Naive thymus-derived CD4-positive, alpha-beta T cell (primary cell): ENCODE measurements around the gene SOX4. TPM values are rescaled to one million over a fixed set of nuclear protein-coding genes. Genes with fewer than 3 reads are reported as not detected.
"Not testable (repeated sequence)": the region's sequence is repeated elsewhere in the genome, so short reads cannot be mapped to it uniquely, and the experiment has no call there.

ENCODE experiments used
- ATAC-seq: fragments of 150-1000 bp; cut with Tn5 transposase; 2 replicates; pipeline ENCODE4 v1.10.0; 2021; ENCODE audit warnings: mild to moderate bottlenecking, moderate library complexity
- CTCF ChIA-PET: fragments of 350-600 bp; sonication (Branson Sonifier 250); formaldehyde crosslinking; loops from one replicate; lab custom pipeline; 2021; ENCODE audit warnings: antibody characterized with exemption; lab: Charles Lee
- POLR2A ChIA-PET: fragments of 350-600 bp; sonication (Branson Sonifier 250); formaldehyde crosslinking; loops from one replicate; lab custom pipeline; 2021; ENCODE audit warnings: antibody characterized with exemption, inconsistent platforms; lab: Charles Lee
- DNase-seq, 9 donors: peaks; one replicate each; pipeline versions ENCODE4 v3.0.0 to v3.0.0-alpha.2; 2020 to 2022; ENCODE audit warnings: mixed read lengths in 1 of 9
- H3K27ac ChIP-seq: one replicate; pipeline ENCODE4 v1.7.0; 2013; ENCODE audit warnings: mild to moderate bottlenecking, low read depth, low read length, moderate library complexity
- H3K27me3 ChIP-seq, 2 donors: one replicate each; pipeline ENCODE4 v1.7.0; 2013; ENCODE audit warnings: low read length in 2 of 2, mild to moderate bottlenecking in 2 of 2, moderate library complexity in 2 of 2; ENCODE audit not compliant: control insufficient read depth in 2 of 2, insufficient read depth in 2 of 2
- H3K36me3 ChIP-seq, 3 experiments: 1 replicate in 2 of 3; 2 replicates in 1 of 3; pipeline ENCODE4 v1.7.0; 2013; ENCODE audit warnings: low read length in 3 of 3, mild to moderate bottlenecking in 3 of 3, moderate library complexity in 1 of 3; ENCODE audit not compliant: insufficient read depth in 3 of 3, control insufficient read depth in 2 of 3
- H3K4me1 ChIP-seq, 2 donors: one replicate each; pipeline ENCODE4 v1.7.0; 2013; ENCODE audit warnings: low read length in 2 of 2, mild to moderate bottlenecking in 2 of 2, moderate library complexity in 1 of 2; ENCODE audit not compliant: control insufficient read depth in 2 of 2, insufficient read depth in 2 of 2
- H3K4me3 ChIP-seq: 2 replicates; pipeline ENCODE4 v1.7.0; 2013; ENCODE audit warnings: mild to moderate bottlenecking, low read length
- H3K9me3 ChIP-seq, 3 experiments: 1 replicate in 2 of 3; 2 replicates in 1 of 3; pipeline ENCODE4 v1.7.0; 2013; ENCODE audit warnings: low read length in 3 of 3; ENCODE audit not compliant: control insufficient read depth in 2 of 3
- H3K27ac Mint-ChIP-seq, 9 donors: one replicate each; pipeline ENCODE4 v1.8.0; 2020 to 2022; ENCODE audit warnings: mixed read lengths in 9 of 9, mild to moderate bottlenecking in 8 of 9, moderate library complexity in 5 of 9, inconsistent platforms in 2 of 9
- H3K27me3 Mint-ChIP-seq, 5 donors: one replicate each; pipeline ENCODE4 v1.8.0; 2021 to 2022; ENCODE audit warnings: mixed read lengths in 5 of 5, mild to moderate bottlenecking in 1 of 5
- H3K36me3 Mint-ChIP-seq, 5 donors: one replicate each; pipeline ENCODE4 v1.8.0; 2020 to 2022; ENCODE audit warnings: mixed read lengths in 5 of 5, mild to moderate bottlenecking in 3 of 5, inconsistent platforms in 1 of 5
- H3K4me1 Mint-ChIP-seq, 7 donors: one replicate each; pipeline ENCODE4 v1.8.0; 2020 to 2022; ENCODE audit warnings: mixed read lengths in 7 of 7, mild to moderate bottlenecking in 3 of 7, inconsistent platforms in 1 of 7
- H3K4me3 Mint-ChIP-seq, 10 donors: one replicate each; pipeline ENCODE4 v1.8.0; 2020 to 2022; ENCODE audit warnings: mild to moderate bottlenecking in 10 of 10, mixed read lengths in 10 of 10, moderate library complexity in 6 of 10, inconsistent platforms in 2 of 10
- H3K9me3 Mint-ChIP-seq, 11 donors: one replicate each; pipeline ENCODE4 v1.8.0; 2020 to 2022; ENCODE audit warnings: mixed read lengths in 11 of 11, mild to moderate bottlenecking in 4 of 11, inconsistent platforms in 1 of 11, moderate library complexity in 1 of 11
- intact Hi-C, 2 donors: fragments of 100-400 bp; cut with micrococcal nuclease; formaldehyde crosslinking; loops; one replicate each; pipeline ENCODE4 v1.15.1; 2023
- polyA plus RNA-seq, 2 donors: library from polyadenylated mRNA; unstranded; fragments of 300-500 nt; fragmentation: Illumina TruSeq; gene quantifications; one replicate each; pipeline ENCODE4 v1.2.3, GENCODE V29; 2021
- total RNA-seq, 6 experiments: library from RNA in 5 of 6; stranded (reverse) in 5 of 6; gene quantifications; 1 replicate in 5 of 6; 2 replicates in 1 of 6; pipeline ENCODE4 v1.2.3 and lab custom pipeline; 2021 to 2026

Gene SOX4
- total RNA-seq (10 to 100 TPM in 1 of 5 experiments, 1 to 10 TPM in 3, under 1 TPM in 1; 0.73 to 11.0 (median 1.4) TPM), polyA plus RNA-seq (1 to 10 TPM; 1.0 to 1.5 TPM), total RNA-seq (lab: John Stamatoyannopoulos, UW) (44.4 reads per million, percentile 68 among the genes with 10 or more reads in this experiment)

- POLR2A ChIA-PET: no interaction called here
- H3K27me3 ChIP-seq: peaks cover 10 to 28% of the 10 kb centered on the region in 2 donors
- peaks cover 0 to 4% (median 0%) of the 10 kb centered on the region in 11 donors for H3K9me3 Mint-ChIP-seq
- H3K4me3 Mint-ChIP-seq: peak within 1 kb of the TSS in 6 of 10 donors; percentile 89 to 93 (median 92)
- peaks cover 0 to 1% (median 0%) of the 10 kb centered on the region in 3 experiments for H3K36me3 ChIP-seq
- H3K27ac ChIP-seq: peak within 1 kb of the TSS; percentile 41
- H3K9me3 ChIP-seq: no peaks in the 10 kb centered on the region
- peak; percentile 27 to 80 (median 65) for DNase-seq
- ATAC-seq: peak; percentile 78
- peaks cover 40 to 51% (median 45%) of the 10 kb centered on the region in 5 donors for H3K27me3 Mint-ChIP-seq
- H3K36me3 Mint-ChIP-seq: peaks cover 0 to 3% (median 0%) of the 10 kb centered on the region in 5 donors
- intact Hi-C loops: loop anchor here in 1 of 2 donors (5.0 kb wide), 1 partner anchor 1381 kb away; the partner anchor contains the start of gene MBOAT1
- H3K27ac Mint-ChIP-seq: peak within 1 kb of the TSS in 6 of 9 donors; percentile 43 to 87 (median 80)
- peaks cover 18 to 21% of the 10 kb centered on the region in 2 donors for H3K4me1 ChIP-seq
- CTCF ChIA-PET: interaction anchor here (0.6 kb wide), 1 partner anchor 1062 kb away, joined by 5 read pairs; no protein-coding TSS in a partner anchor
- H3K4me3 ChIP-seq: peak within 1 kb of the TSS; percentile 59
- H3K4me1 Mint-ChIP-seq: peaks cover 12 to 31% (median 27%) of the 10 kb centered on the region in 7 donors
Observed at GRCh38 chr6:21593412-21593926, at the start of gene SOX4. TSS of gene SOX4 (plus strand) at chr6:21593751. CDS start at chr6:21594535, 784 bp downstream.

- H3K36me3 ChIP-seq, H3K4me1 Mint-ChIP-seq, CTCF ChIA-PET, H3K27me3 ChIP-seq, intact Hi-C loops, H3K4me3 ChIP-seq, POLR2A ChIA-PET, H3K4me3 Mint-ChIP-seq, H3K27ac Mint-ChIP-seq, H3K27me3 Mint-ChIP-seq, H3K27ac ChIP-seq, H3K4me1 ChIP-seq, ATAC-seq, H3K36me3 Mint-ChIP-seq, DNase-seq: not testable (repeated sequence)
- peaks cover 3 to 18% (median 12%) of the 10 kb centered on the region in 11 donors for H3K9me3 Mint-ChIP-seq
- H3K9me3 ChIP-seq: peaks cover 0 to 16% (median 0%) of the 10 kb centered on the region in 3 experiments
Observed at GRCh38 chr6:21552286-21552685, 41.3 kb upstream of the SOX4 start.

DNA sequence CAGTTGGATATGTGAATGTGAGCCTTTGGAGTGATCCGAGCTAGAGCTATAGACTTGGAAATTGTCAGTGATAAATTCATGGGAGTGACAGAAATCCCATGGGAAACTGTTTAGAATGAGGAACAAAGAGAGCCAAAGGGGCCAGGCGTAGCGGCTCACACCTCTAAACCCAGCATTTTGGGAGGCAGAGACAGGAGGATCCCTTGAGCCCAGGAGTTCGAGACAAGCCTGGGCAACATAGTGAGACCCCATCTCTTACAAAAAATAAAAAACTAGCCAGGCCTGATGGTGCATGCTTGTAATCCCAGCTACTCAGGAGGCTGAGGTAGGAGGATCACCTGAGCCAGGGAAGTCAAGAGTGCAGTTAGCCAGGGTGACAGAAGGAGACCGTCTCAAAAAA lies 39.3 kb upstream of the SOX4 start:
- Mint-ChIP-seq H3K27me3 (peaks cover 0 to 6% (median 5%) of the 10 kb centered on the region in 5 donors), H3K4me1 (no peaks in the 10 kb centered on the region), H3K4me3 (no peak overlapping the region), H3K36me3 (no peaks in the 10 kb centered on the region), H3K27ac (no peak overlapping the region), H3K9me3 (peaks cover 0 to 13% (median 2%) of the 10 kb centered on the region in 11 donors)
- no peaks in the 10 kb centered on the region for H3K36me3 ChIP-seq
- peaks cover 0 to 11% (median 0%) of the 10 kb centered on the region in 3 experiments for H3K9me3 ChIP-seq
- POLR2A ChIA-PET: no interaction called here
- no peak overlapping the region for H3K27ac ChIP-seq
- intact Hi-C loops: no loop called here
- H3K4me1 ChIP-seq: no peaks in the 10 kb centered on the region
- CTCF ChIA-PET: no interaction called here
- no peak overlapping the region for H3K4me3 ChIP-seq
- DNase-seq: no peak
- ATAC-seq: no peak
- H3K27me3 ChIP-seq: no peaks in the 10 kb centered on the region

DNA sequence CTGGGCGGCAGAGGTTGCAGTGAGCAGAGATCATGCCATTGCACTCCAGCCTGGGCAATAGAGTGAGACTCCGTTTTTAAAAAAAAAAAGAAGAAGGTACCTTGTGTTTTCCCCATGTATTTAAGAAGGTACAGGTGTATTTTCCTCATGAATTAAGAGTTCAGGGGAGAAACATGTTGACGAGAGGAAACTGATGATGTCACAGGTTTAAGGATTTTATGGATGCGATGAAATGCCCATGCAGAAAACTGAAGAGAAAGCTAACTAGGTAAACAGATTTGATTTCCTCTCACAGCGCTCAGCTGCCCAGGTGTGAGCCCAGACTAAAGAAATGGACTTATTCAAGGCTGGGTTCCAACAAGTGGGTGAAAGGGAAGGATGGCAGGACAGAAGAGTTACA lies 38.4 kb upstream of the SOX4 start:
- POLR2A ChIA-PET: no interaction called here
- Histone ChIP-seq H3K27ac (no peak overlapping the region), H3K4me3 (no peak overlapping the region), H3K4me1 (no peaks in the 10 kb centered on the region), H3K36me3 (no peaks in the 10 kb centered on the region), H3K27me3 (no peaks in the 10 kb centered on the region), H3K9me3 (peaks cover 0 to 4% (median 0%) of the 10 kb centered on the region in 3 experiments)
- CTCF ChIA-PET: no interaction called here
- H3K4me3 Mint-ChIP-seq: no peak overlapping the region
- H3K9me3 Mint-ChIP-seq: peaks cover 0 to 4% (median 0%) of the 10 kb centered on the region in 11 donors
- ATAC-seq: no peak
- no peak overlapping the region for H3K27ac Mint-ChIP-seq
- no peaks in the 10 kb centered on the region for H3K36me3 Mint-ChIP-seq
- intact Hi-C loops: no loop called here
- H3K4me1 Mint-ChIP-seq: no peaks in the 10 kb centered on the region
- no peak for DNase-seq
- peaks cover 0 to 6% (median 5%) of the 10 kb centered on the region in 5 donors for H3K27me3 Mint-ChIP-seq

GRCh38 chr6:21556511-21556910 lies 37.0 kb upstream of the SOX4 start:
- Histone ChIP-seq H3K9me3 (no peaks in the 10 kb centered on the region), H3K4me3 (no peak overlapping the region), H3K27me3 (no peaks in the 10 kb centered on the region), H3K4me1 (no peaks in the 10 kb centered on the region), H3K36me3 (no peaks in the 10 kb centered on the region), H3K27ac (no peak overlapping the region)
- Mint-ChIP-seq H3K36me3 (no peaks in the 10 kb centered on the region), H3K27me3 (peaks cover 0 to 6% (median 5%) of the 10 kb centered on the region in 5 donors), H3K9me3 (no peaks in the 10 kb centered on the region), H3K27ac (no peak overlapping the region), H3K4me3 (no peak overlapping the region), H3K4me1 (no peaks in the 10 kb centered on the region)
- intact Hi-C loops: no loop called here
- ATAC-seq: no peak
- ChIA-PET CTCF (no interaction called here), POLR2A (no interaction called here)
- no peak for DNase-seq

- Mint-ChIP-seq H3K36me3 (no peaks in the 10 kb centered on the region), H3K4me1 (no peaks in the 10 kb centered on the region), H3K27ac (no peak overlapping the region), H3K27me3 (peaks cover 0 to 6% (median 5%) of the 10 kb centered on the region in 5 donors), H3K9me3 (no peaks in the 10 kb centered on the region), H3K4me3 (no peak overlapping the region)
- no peak for ATAC-seq
- intact Hi-C loops: no loop called here
- no peaks in the 10 kb centered on the region for H3K4me1 ChIP-seq
- ChIA-PET CTCF (no interaction called here), POLR2A (no interaction called here)
- H3K4me3 ChIP-seq: no peak overlapping the region
- no peaks in the 10 kb centered on the region for H3K27me3 ChIP-seq
- H3K27ac ChIP-seq: no peak overlapping the region
- no peaks in the 10 kb centered on the region for H3K36me3 ChIP-seq
- no peaks in the 10 kb centered on the region for H3K9me3 ChIP-seq
- DNase-seq: no peak
Observed at GRCh38 chr6:21556968-21557721, 36.4 kb upstream of the SOX4 start.
